CD4-positive, alpha-beta T cell treated with Interleukin-15 for 1 hour (primary cell): ENCODE measurements around the gene EME1.

Experiments used
- DNase-seq: peaks from one replicate; pipeline ENCODE4 v3.0.0-alpha.2; 2020

The EME1 gene

DNA sequence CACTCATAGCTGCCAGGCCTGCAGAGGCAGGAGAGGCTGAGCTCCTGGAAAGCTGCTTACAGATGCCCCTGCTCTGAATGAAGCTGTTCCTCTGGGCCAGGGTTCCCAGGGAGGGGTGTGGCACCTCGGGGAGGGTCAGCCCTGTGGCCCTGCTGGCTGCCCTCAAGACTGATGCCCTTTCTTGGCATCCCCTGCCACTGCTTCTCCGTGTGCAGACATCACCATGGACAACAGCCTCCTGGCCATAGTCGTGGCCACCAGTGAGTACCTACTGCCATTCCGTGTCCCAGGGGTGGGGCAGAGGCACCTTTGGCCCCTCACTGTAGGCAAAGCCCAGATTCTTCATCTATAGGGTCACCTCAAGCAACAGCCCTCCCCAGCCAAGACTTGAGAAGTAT, 9.0 kb upstream of the EME1 start:
- no peak for DNase-seq

DNA sequence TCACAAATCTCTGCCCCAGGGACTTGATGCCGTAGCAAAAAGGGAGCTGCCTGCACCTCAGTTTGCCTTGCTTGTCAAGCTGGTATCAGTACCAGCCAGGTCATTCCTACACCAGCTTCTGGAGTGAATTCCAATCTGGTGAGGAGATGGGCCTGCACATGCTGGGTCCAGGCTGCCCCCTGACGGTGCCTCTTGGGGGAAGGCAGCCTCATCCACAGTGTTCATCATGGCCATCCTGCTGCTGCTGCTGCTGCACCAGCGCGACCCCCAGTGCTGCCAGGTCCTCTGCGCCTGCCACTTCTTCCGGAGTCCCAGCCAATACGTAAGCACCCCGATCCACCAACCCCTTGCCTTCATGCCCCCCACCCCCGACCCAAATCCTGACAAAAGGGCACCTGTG, 8.3 kb upstream of the EME1 start:
- DNase-seq, result no peak

DNA sequence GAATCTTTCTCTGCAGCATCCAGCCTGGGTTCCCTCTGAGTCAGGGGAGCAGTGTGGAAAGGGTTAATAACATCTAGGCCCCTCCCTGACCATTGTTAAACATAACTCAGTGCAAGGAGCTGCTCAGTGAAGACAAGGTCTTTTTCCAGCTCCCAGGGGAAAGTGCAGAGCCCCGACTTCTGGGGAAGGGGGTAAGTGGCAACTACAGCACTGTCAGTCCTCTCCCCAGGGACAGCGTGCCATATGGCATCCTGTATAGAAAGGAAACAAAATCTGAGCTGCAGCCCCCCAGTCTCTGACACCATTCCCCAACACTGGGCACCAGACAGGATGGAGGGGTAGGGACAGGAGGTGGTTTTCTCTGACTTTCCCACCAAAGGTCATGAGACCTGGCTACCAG, 7.9 kb upstream of the EME1 start:
- DNase-seq, result no peak

DNA sequence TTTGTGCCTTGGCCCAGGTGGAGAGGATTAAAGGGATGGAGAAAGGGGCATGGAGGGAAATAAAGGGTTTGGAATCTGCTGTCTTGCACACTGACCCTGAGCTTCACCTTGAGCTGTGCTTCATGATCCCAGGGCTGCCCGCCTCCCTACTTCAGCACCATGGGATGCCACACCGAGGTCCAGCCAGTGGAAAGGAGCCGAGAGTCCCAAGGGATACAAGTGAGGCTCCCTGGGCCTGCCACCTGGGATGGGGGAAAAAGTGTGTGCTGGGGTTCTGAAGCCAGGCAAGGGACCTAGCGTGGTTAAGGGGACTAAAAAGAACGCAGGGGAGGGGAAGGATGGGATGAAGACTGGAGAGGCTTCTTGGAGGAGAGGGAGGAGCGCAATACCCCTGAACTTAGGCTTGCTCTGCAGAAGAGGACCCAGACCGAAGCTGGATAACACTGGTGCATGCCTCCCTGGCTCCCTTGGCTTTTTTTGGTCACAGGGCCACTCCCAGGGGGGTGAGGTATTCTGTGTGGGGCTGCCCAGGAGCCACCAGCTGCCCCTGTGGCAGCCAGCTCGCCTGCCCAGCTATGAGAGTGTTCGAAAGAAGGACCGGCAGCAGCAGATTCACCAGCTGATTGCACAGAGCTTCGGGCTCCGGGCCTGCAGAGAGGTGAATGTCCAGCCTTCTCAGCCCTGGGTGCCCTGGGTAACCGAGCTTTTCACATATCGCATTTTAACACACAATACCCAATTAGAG, 7.2 kb upstream of the EME1 start:
- DNase-seq, result no peak

DNA sequence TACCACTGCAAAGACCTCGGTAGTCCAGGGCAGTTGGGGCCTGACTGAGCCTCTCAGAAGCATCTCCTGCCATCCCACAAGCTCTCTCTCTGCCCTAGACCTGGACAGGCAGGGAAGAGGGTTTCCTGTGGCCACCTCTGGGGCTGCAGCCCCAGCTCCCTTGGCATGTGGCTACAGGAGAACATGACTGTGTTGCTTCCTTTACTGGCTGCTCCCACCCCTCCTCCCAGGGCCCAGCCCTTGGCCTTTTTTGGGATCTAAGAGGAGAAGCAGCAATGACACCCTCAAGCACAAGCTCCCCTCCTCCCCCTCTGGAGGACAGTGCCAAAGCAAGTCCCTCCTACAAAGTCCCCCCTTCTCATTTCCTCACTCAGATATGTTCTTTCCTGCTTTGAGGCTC, 5.6 kb upstream of the EME1 start:
- DNase-seq, result no peak

DNA sequence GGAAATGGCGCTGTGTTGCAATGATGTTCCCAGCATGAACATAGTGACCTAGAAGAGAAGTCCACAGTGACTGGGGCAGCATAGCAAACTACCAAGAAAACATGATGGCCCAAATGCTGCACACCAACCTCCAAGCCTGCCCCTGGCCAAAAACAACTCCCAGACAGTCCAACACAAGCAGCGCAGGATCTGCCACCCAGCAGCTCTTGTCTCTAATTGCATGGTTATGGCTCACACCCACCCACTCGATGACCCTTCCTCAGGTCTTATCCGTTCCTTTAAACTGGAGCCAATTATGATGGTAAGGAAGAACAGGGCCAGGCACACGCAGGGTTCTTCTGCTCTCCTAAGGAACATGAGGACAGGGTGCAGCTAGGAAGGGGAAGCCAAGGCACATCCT, 3.0 kb upstream of the EME1 start:
- DNase-seq, result no peak

DNA sequence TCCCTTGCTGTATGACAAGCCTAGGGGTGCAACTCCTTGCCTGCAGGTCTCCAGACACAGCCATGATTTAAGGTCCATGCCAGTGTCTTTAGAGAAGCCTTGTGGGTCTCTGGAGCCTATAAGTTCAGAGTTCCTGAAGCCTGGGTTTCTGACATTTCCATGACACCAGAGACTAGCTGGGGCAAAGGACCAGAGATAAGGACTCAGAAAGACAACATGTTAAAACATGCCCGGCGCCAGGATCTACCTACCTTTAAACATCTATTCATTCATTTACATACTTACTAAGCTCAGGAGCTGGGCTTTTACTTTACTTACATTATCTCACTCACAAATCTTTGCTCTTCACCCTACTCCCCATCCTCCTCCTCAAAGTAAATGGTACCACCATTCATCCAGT, 1.5 kb upstream of the EME1 start:
- DNase-seq, result no peak

DNA sequence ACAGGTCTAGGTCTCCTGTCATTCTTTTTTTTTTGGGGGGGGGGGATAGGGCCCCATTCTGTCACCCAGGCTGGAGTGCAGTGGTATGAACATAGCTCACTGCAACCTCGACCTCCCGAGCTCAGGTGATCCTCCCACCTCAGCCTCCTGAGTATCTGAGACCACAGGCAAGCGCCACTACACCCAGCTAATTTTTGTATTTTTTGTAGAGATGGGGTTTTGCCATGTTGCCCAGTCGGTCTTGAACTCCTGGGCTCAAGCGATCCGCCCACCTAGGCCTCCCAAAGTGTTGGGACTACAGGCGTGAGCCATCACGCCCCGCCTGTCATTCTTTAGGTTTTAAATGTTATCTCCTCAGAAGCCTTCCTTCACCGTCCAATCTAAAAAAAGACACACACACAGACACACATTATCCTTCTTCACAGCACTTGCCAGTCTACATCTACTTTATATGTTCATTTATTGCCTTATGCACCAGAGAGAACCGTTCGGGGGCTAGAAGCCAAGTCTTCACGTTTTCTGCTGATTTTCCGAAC, 739 bp upstream of the EME1 start:
- no peak for DNase-seq

DNA sequence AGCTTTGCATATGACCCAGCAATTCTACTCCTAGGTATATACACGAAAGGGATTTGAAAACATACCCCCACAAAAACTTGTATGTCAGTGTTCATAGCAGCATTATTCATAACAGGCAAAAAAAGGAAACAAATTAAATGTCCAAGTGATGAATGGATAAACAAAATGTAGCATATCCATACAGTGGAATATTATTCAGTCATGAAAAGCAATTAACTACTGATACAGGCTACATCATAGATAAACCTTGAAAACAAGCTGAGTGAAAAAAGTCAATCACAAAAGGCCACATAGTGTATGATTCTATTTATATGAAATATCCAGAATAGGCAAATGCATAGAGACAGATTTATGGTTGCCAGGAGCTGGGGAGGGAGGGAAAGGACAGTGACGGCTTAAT, 676 bp downstream of the EME1 start:
- DNase-seq, result no peak

DNA sequence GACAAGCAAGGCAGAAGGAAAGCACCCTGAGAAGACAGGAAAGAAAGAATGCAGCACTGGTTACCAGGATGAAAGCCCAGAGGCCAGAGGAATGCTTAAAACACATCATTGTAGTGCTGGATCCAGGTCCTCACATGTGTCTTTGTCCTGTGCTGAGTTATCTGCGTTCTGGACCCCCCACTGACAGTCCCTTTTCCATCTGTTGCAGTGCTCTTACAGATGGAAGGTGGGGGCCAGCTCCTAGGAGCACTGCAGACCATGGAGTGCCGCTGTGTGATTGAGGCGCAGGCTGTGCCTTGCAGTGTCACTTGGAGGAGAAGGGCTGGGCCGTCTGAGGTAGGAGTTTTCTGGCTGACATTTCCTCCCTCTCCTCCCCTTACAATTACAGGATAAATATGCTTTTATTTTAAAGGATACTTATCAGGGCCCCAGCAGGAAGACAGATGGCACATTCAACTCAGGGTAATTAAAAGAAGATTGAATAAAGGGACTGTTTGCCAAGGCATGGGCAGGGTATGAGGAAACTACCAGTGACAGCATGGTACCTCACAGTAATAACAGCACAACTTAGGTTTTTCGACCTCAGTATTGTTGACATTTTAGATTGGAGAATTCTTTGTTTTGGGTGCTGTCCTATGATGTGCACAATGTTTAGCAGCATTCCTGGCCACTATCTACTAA, 3.0 kb downstream of the EME1 start:
- DNase-seq, result no peak

DNA sequence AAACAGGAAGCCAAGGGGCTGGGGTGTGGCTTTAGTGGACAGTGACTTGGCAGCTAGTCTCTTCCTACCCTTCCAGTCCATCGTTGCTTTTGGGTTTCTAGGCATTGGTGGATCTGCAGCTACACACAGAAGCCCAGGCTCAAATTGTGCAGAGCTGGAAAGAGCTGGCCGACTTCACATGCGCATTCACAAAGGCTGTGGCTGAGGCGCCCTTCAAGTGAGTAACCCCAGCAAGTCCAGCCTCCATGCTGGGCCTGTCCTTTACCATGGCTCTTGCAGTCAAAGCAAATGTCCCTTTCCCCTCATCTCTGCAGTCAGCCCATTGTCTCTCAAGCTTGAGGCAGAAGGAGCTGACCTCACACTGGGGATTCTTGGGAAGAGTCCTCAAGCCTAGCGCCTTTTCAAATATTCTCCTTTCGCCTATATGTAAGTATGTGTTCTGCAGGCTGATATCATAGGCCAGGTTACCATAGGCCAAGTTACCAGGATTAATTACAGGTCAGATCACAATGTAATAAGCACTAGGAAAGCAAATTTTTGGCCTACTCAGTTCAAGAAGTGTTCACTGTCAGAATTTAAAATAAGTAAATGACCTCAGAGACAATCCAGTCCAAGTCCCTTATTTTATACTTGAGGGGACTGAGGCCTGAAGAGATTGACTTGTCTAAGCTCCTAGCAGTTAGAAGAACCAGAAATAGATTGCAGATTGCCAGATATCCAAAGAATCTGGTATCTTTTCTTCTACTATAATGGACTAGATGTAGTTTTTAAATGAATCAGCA, 6.5 kb downstream of the EME1 start:
- no peak for DNase-seq

DNA sequence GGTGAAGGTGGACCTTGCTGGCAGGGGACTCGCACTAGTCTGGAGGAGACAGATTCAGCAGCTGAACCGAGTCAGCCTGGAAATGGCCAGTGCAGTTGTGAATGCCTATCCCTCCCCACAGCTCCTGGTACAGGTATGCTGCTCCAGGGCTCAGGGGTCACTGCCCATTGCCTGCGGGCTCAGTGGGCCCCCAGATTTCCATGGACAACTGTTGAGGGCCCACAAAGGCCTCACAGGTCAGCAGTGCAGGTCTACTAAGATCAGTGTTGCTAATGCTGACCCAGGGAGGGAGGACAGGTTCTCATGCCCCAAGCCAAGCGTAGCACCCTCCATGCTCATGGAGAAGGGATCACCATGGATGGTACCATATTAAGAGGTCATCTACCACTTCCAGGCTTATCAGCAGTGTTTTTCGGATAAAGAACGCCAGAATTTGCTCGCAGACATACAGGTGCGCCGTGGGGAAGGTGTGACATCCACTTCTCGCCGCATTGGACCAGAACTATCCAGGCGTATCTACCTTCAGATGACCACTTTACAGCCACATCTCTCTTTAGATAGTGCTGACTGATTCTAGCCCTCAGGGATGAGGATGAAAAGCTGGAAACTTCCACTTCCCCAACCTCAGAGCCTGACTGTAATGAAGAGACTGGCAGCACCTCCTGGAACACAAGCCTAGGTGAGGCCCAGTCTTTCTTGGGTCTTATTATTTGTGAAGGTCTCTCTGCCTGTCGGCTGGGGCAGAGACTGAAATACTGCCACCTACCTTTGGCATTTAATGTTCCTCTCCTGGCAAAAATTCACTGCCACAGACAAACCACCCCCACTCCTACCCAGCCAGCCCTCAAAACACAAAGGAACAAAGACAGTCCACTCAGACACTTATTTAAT, 7.6 kb downstream of the EME1 start:
- no peak for DNase-seq

DNA sequence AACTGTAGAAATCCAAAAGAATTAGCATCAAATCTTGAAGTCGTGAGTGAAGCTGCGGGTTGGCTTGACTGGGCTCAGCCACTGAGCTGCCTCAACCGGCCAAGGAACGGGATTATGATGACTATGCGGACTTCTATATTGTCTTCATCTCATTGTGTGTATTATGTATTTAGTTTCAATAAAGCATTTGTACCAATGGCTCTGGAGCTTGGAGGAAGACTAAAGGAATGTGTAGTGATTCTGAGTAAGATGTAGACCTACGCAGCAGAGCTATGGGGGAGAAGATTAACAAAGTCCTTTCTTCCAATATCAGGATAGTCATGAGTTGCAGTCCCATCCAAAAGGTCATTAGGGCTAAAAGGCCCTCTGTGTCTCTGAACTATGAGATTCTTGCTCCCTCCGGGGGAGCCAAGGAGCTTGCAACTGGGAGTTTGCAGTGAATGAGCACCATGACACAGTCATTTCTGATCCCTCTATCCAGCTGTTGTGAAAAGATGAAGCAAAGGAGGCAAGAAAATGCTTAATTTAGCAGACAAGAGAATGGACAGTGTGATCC, 8.3 kb downstream of the EME1 start:
- no peak for DNase-seq

DNA sequence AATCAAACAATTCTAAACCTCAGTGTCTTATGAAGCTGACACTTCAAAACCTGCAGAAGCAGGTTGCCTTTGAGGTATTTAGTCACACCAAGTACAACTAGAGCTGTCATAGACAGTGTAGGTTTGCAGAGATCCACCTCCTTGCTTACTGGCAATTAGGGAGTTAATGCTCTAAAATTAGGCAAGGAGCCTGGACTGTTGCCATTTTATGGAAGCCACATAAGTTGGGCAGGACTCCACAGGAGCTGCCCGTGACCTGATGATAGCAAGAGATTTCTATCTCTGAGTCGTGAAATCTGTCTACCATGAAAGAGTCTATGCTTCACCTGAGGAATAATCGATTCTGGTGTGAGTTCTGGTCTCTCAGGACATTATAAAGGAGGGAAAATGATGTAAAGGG, 8.9 kb downstream of the EME1 start:
- DNase-seq, result no peak

DNA sequence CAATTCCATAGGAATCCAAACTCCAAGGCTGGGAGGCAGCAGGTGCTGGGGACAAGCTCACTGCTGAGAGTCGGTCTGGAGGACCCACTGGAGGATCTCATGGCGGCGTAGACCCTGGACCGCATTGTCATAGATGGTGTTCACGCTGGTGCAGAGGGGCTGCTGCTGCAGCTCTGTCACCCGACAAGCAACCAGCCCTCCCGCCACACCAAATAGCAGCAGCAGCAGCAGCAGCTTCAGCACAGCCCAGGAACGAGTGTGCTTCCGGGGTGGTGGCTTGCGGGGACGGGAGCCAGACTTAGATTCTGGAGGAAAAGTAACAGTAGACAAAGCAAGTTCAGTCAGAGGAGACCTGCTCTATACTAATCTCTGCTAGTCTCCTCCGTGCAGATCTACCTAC, 9.9 kb downstream of the EME1 start:
- no peak for DNase-seq

DNA sequence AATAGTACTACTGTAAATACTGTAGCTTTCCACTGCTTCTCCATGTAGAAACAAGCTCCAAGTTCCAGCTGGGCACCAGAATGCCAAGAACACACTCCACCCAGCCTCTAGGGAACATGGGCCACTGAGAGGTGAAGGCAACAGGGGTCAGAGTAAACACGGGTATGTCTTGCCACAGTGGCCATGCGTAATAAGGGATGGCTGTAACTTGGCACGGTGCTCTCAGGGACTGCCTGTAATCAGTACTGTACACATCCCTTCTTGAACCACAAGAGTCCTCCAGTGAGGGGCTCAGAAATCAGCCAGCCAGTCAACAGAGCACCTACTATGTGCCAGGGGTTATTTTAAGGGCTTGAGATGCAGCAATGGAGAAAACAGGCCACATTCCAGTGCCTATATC, 13.5 kb downstream of the EME1 start:
- DNase-seq, result no peak

DNA sequence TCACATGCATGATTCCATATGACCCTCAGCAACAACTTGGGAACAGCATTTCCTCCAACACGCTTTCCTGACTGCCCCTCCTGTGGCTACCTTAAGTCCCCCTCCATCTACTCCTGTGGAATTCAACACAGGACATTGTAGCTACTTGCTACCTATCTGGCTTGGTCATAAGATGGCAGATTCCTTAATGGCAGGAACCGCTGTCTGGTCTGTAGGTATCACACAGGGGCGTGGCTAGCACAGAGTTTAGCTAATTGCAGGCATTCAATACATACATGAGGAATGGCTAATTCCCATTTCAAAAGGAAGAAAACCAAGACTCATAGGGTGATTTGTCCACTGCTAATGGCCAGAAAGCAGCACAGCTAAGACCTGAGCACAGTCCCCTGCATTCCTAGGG, 15.7 kb downstream of the EME1 start:
- DNase-seq, result no peak

DNA sequence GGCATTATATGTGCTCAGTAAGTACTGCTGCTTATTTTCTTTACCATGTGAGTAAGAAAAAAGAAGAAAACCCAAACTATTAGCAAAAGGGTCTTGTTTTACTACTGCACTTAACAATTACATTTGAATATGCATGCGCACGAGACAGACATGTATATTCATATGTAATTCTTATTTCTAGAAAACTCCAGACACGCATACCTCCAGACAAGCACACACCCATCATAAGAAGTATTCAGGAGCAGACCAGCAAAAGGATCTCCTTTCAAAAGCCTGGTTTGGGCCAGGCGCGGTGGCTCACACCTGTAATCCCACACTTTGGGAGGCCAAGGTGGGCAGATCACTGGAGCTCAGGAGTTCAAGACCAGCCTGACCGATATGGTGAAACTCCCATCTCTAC, 16.5 kb downstream of the EME1 start:
- DNase-seq, result no peak

DNA sequence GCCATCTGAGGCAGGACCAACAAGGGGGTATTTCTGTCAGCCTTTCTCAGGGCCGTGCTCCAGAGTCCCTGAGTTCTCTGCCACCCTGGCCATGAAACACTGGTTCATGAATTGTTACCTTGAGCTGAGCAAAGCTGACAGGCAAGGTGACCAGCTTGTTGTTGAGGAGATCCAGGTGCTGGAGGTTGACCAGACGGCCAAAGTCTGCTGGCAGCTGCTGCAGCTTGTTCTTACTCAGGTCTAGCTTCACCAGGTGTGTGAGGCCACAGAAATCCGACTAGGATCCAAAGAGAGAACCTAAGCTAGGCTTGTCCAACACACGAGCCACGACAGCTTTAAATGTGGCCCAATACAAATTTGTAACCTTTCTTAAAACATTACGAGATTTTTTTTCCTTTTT, 19.6 kb downstream of the EME1 start:
- DNase-seq, result no peak

DNA sequence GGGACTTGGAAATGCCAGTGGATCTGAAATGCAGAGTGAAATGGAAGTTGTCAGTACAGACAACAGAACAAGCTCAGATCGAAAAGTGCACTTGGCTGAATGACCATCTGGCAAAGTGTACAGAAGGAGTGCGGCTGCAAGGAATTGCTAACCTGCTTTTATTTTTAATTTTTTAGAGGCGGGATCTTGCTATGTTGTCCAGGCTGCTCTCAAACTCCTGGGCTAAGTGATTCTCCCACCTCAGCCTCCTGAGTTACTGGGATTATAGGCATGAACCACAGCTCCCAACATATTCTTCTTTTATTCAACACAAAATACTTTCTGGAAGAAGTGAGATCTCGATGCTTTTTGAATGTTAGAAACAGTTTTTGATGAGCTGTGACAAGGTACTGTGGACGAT, 20.7 kb downstream of the EME1 start:
- no peak for DNase-seq

DNA sequence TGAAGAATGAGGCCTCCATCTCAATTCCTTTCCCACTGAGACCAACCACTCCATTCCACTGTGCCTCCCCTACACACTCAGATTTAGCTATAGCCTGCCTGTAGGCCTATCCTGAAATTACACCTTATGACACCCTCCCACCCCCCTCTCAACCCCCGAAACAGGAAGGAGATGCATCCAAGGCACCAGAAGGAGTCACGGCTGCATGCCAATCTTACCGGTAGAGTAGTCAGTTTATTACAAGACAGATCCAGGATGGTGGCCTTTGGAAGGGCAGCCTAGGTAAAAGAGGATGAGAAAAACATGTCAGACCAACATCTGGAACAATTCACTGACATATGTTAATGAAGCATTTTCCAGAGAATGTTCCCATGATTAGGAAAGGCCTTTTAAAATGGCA, 21.7 kb downstream of the EME1 start:
- no peak for DNase-seq

DNA sequence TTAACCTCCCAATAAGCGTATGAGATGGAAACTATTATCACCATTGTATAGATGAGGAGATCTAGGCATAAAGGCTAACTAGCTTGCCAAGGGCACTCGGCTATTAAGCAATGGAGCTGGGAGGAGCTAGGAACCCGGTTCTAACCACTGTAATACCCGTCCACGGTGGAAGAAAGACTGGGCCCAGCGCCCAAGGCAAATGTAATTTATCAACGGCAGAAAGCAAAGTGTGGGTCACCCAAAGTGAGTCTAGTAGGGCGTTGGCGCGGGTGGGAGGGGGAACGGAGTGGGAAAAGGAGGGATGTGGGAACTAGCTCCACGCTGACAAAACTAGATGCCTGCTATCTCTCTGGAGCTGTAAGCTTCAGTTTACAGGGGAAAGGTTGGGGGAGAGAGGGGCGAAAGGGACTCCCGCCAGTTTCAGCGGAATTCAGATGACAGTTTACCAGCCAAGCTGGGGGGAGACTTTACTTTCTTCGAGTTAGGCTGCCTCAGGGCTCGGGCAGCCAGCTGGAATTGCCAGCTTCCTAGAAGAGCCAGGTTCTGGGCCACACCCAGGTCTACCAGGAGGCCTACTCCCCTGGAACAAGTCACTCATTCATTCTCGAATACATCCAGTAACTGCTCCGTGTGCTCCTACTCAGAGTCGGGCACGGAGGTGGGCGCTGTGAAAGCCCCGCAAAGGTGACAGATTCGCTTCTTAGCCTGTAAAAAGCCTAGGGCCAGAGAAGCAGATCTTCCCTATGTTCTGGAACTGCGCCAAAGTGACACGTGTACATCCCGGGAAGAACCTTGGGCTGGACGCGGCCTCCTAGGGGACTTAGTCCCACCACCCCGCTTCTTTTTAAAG, 23.5 kb downstream of the EME1 start:
- DNase-seq, result no peak
